Smooth muscle cell (in vitro differentiated cells): ENCODE measurements around the gene DSTYK. TPM values are rescaled to one million over a fixed set of nuclear protein-coding genes. Genes with fewer than 3 reads are reported as not detected.

Experiments used
- DNase-seq: peaks from one replicate; lab custom pipeline; 2025; ENCODE audit not compliant: unreplicated experiment; lab: John Stamatoyannopoulos, UW
- H2AFZ ChIP-seq: fragments of 200-600 bp; sonication (generic); 2 replicates; pipeline ENCODE4 v1.6.0; 2016; ENCODE audit warnings: antibody characterized with exemption, low read depth, mild to moderate bottlenecking
- H3F3A ChIP-seq: fragments of 200-600 bp; sonication (generic); 2 replicates; pipeline ENCODE4 v1.6.0; 2017; ENCODE audit warnings: antibody characterized with exemption, low read depth
- H3K27ac ChIP-seq: fragments of 200-600 bp; sonication (generic); 2 replicates; pipeline ENCODE4 v1.5.1; 2016; ENCODE audit warnings: low read depth, mild to moderate bottlenecking
- H3K27me3 ChIP-seq: fragments of 200-600 bp; sonication (generic); 2 replicates; pipeline ENCODE4 v1.6.1; 2016; ENCODE audit warnings: low read depth, mild to moderate bottlenecking
- H3K36me3 ChIP-seq: fragments of 200-600 bp; sonication (generic); 2 replicates; pipeline ENCODE4 v1.5.1; 2016; ENCODE audit warnings: low read depth
- H3K4me1 ChIP-seq: fragments of 200-600 bp; sonication (generic); 2 replicates; pipeline ENCODE4 v1.5.1; 2016; ENCODE audit warnings: low read depth
- H3K4me2 ChIP-seq: fragments of 200-600 bp; sonication (generic); 2 replicates; pipeline ENCODE4 v1.6.0; 2016; ENCODE audit warnings: mild to moderate bottlenecking
- H3K4me3 ChIP-seq: fragments of 200-600 bp; sonication (generic); 2 replicates; pipeline ENCODE4 v1.5.1; 2016; ENCODE audit warnings: mild to moderate bottlenecking
- H3K79me2 ChIP-seq: fragments of 200-600 bp; sonication (generic); 2 replicates; pipeline ENCODE4 v1.6.0; 2016; ENCODE audit warnings: low read depth, mild to moderate bottlenecking
- H3K9ac ChIP-seq: fragments of 200-600 bp; sonication (generic); 2 replicates; pipeline ENCODE4 v1.6.0; 2016; ENCODE audit warnings: low read depth
- H3K9me3 ChIP-seq: fragments of 200-600 bp; sonication (generic); replicated peaks from 2 replicates; pipeline ENCODE4 v1.5.1; 2016; ENCODE audit warnings: low read depth
- H4K20me1 ChIP-seq: fragments of 200-600 bp; sonication (generic); 2 replicates; pipeline ENCODE4 v1.6.0; 2016; ENCODE audit warnings: low read depth
- WGBS: methylation state at CpG from one replicate; pipeline ENCODE4 v1.1.7; 2016; ENCODE audit warnings: low lambda C conversion rate; 5-methylcytosine and 5-hydroxymethylcytosine counted together
- polyA plus RNA-seq: library from polyadenylated mRNA; unstranded; fragments of >200 nt; fragmentation: Nextera tagmentation; extraction: Ambion mirVana; gene quantifications from 2 replicates; pipeline ENCODE4 v1.2.1, GENCODE V29; 2016
- total RNA-seq: library from RNA; depleted of rRNA; stranded (reverse); fragments of >200 nt; gene quantifications from 2 replicates; pipeline ENCODE4 v1.2.3, GENCODE V29; 2014
- TF ChIP-seq, protein P1 (sequence below): fragments of 200-600 bp; sonication (generic); IDR thresholded peaks from 2 replicates; pipeline ENCODE4 v1.5.1; 2017; ENCODE audit warnings: borderline replicate concordance, mild to moderate bottlenecking, antibody characterized with exemption; ENCODE audit not compliant: insufficient read depth, poor library complexity, severe bottlenecking

Gene DSTYK
- total and polyA plus RNA-seq, 2 experiments from 2014 or later, result 6.9 to 8.7 TPM

DNA sequence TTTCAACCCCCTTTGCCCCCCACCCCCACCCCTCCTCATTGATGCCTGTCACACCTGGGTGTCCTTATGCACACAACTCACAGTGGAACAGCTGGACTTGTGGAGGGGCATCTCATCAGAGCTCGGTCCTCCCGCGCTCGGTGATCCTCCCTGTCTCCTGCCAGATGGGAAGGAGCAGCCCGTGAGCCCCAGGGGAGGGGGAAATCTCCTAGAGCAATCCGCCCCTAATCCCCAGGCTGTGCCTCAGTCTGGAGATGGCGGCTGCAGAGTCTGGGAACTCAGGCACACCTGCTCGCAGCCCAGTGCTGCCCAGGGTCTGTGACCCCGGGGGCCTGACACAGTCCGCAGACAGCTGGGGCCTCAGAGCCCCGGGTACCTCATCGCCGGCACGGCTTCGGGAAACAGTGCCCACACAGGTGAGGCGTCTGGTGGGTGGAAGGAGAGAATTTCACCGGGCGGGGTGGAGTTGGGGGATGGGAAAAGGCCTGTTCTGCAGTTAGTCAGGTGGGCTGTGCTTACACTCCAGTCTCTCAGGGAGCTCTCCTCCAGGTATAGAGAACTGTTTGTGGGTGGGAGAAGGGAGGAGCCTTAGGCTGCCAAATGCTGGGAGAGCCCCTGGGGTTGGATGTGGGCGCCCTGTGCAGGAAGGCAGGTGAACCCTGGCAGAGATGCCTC, 45.6 kb upstream of the DSTYK start:
- WGBS, result 92% methylated on average over 19 of the region's 19 CpGs

DNA sequence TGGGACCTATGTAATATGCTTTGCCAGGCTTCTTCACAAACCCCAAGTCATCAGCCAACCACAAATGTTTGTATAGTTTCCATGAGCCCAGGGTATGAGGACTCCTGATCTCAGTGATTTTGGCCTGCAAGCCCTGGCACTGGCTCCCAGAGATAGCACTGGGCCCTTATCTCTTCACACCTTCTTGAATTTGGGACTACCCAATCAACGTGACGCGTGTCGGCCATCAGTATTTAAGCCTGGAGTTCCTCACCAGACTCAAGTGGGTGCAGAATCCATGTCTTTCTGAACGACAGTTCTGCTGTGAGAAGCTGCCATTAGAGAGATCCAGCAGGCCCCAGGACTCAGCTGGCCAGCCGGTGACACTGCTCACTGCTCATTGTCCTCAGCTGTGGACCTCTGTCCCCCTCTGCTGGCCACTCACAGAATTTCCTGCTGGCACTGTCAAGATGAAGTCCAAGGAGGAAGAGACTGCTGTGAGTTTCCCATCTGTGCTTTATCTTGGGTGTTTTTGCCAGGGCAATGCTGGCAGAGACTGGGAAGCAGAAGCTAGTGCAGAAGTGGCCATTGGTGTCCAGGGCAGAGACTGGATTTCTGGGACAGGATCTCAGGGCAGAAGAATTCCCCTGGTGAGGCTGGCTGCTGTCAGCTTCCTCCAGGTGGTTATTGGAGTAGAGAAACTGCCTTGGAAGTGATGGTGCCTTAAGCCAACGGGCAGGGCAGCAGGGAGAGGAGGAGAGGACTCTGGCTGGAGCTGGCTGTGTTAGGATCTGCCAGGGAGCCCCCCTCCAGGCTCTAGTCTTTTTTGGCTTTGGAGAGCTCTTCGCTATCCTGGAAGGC, 44.7 kb upstream of the DSTYK start:
- no peaks in the 10 kb centered on the region for H3K79me2 ChIP-seq
- WGBS, result 40% methylated on average over 8 of the region's 8 CpGs
- no peaks in the 10 kb centered on the region for H3F3A ChIP-seq
- H3K27ac ChIP-seq, result no peak overlapping the region
- DNase-seq, result peak; percentile 75
- no peak overlapping the region for H3K9ac ChIP-seq
- no peak overlapping the region for H3K4me2 ChIP-seq
- H2AFZ ChIP-seq, result no peak overlapping the region
- H3K4me3 ChIP-seq, result no peak overlapping the region
- H3K27me3 ChIP-seq, result no peaks in the 10 kb centered on the region
- no peaks in the 10 kb centered on the region for H4K20me1 ChIP-seq
- TF ChIP-seq, protein P1, sequence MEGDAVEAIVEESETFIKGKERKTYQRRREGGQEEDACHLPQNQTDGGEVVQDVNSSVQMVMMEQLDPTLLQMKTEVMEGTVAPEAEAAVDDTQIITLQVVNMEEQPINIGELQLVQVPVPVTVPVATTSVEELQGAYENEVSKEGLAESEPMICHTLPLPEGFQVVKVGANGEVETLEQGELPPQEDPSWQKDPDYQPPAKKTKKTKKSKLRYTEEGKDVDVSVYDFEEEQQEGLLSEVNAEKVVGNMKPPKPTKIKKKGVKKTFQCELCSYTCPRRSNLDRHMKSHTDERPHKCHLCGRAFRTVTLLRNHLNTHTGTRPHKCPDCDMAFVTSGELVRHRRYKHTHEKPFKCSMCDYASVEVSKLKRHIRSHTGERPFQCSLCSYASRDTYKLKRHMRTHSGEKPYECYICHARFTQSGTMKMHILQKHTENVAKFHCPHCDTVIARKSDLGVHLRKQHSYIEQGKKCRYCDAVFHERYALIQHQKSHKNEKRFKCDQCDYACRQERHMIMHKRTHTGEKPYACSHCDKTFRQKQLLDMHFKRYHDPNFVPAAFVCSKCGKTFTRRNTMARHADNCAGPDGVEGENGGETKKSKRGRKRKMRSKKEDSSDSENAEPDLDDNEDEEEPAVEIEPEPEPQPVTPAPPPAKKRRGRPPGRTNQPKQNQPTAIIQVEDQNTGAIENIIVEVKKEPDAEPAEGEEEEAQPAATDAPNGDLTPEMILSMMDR, result peak; percentile 95
- peaks cover 13% of the 10 kb centered on the region for H3K4me1 ChIP-seq
- H3K36me3 ChIP-seq, result no peaks in the 10 kb centered on the region
- no peaks in the 10 kb centered on the region for H3K9me3 ChIP-seq

More for the DNA sequence above, 45.6 kb upstream of the DSTYK start:
- TF ChIP-seq, protein P1, result no peak
- no peaks in the 10 kb centered on the region for H3K36me3 ChIP-seq
- H3K4me3 ChIP-seq, result no peak overlapping the region
- H3K27ac ChIP-seq, result no peak overlapping the region
- no peak overlapping the region for H3K9ac ChIP-seq
- no peak overlapping the region for H3K4me2 ChIP-seq
- no peaks in the 10 kb centered on the region for H3K27me3 ChIP-seq
- no peaks in the 10 kb centered on the region for H4K20me1 ChIP-seq
- H2AFZ ChIP-seq, result no peak overlapping the region
- H3F3A ChIP-seq, result peaks cover 6% of the 10 kb centered on the region
- DNase-seq, result no peak
- H3K4me1 ChIP-seq, result peaks cover 21% of the 10 kb centered on the region
- H3K9me3 ChIP-seq, result no peaks in the 10 kb centered on the region
- H3K79me2 ChIP-seq, result no peaks in the 10 kb centered on the region

DNA sequence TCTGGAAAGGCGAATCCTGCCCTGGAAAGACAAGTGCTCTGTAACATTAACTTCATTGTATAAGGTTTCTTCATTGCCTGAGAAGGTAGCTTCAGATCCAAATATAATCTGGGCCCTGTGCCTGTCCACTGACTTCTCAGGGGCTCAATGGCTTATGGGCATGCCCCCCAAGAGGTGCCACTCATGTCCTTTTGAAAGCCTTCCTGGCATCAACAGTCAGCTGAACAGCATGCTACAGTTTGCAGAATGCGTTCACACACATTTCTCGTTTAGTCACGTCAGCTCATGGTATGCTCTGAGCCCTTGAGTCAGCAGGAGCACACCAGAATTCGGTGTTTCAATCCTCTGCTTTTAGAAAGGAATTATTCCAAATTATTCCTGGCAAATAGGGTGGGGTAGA, 40.1 kb upstream of the DSTYK start:
- TF ChIP-seq, protein P1, result no peak
- no peak for DNase-seq
- Histone ChIP-seq H3K27me3 (no peaks in the 10 kb centered on the region), H3K4me2 (no peak overlapping the region), H3K27ac (no peak overlapping the region), H4K20me1 (no peaks in the 10 kb centered on the region), H3F3A (no peaks in the 10 kb centered on the region), H3K36me3 (no peaks in the 10 kb centered on the region), H3K9me3 (no peaks in the 10 kb centered on the region), H3K4me3 (no peak overlapping the region), H2AFZ (no peak overlapping the region), H3K9ac (no peak overlapping the region), H3K4me1 (no peaks in the 10 kb centered on the region), H3K79me2 (no peaks in the 10 kb centered on the region)
- 81% methylated on average over 5 of the region's 5 CpGs for WGBS
